Stimulated activated CD4-positive, alpha-beta T cell treated with anti-CD3 and anti-CD28 coated beads, Interleukin-2, amount 100 ng/mL, for 24 hours (primary cell): ENCODE results near the gene DUSP5.
A peak's percentile ranks its signal among the peaks of the same experiment; 100 is the strongest.

ENCODE experiments used
- DNase-seq, 2 donors: peaks; one replicate each; pipeline ENCODE4 v3.0.0-alpha.2; 2020

The DUSP5 gene

GRCh38 chr10:110483633-110484032 is 14.1 kb upstream of the DUSP5 start:
- DNase-seq: no peak

- DNase-seq: no peak
Measured at GRCh38 chr10:110485541-110485940, 12.2 kb upstream of the DUSP5 start.

GRCh38 chr10:110486680-110487410 is 10.9 kb upstream of the DUSP5 start:
- DNase-seq: no peak

- no peak for DNase-seq
Measured at GRCh38 chr10:110487411-110488331, 10.0 kb upstream of the DUSP5 start.

GRCh38 chr10:110488332-110488681 is 9.4 kb upstream of the DUSP5 start:
- no peak for DNase-seq

GRCh38 chr10:110488940-110489339 is 8.8 kb upstream of the DUSP5 start:
- DNase-seq: no peak

- DNase-seq: no peak
Measured at GRCh38 chr10:110490640-110491039, 7.1 kb upstream of the DUSP5 start.

- DNase-seq: no peak
Measured at GRCh38 chr10:110491346-110491745, 6.4 kb upstream of the DUSP5 start.

GRCh38 chr10:110492069-110492822 is 5.5 kb upstream of the DUSP5 start:
- DNase-seq: no peak

- DNase-seq: no peak
Measured at GRCh38 chr10:110493832-110494426, 3.8 kb upstream of the DUSP5 start.

GRCh38 chr10:110494532-110494931 is 3.2 kb upstream of the DUSP5 start:
- DNase-seq: no peak

GRCh38 chr10:110495731-110496552 is 1.8 kb upstream of the DUSP5 start:
- peak; percentile 75 for DNase-seq

- DNase-seq: no peak
Measured at GRCh38 chr10:110496553-110497437, 912 bp upstream of the DUSP5 start.

- peak; percentile 68 for DNase-seq
Measured at GRCh38 chr10:110498087-110498981, 627 bp downstream of the DUSP5 start.

- DNase-seq: peak; percentile 39 to 45
Measured at GRCh38 chr10:110498982-110499795, 1.5 kb downstream of the DUSP5 start.

- DNase-seq: no peak
Measured at GRCh38 chr10:110499796-110500514, 2.2 kb downstream of the DUSP5 start.

- DNase-seq: no peak
Measured at GRCh38 chr10:110500515-110500905, 2.8 kb downstream of the DUSP5 start.
